Natural killer cell (primary cell): ENCODE results near the gene ATXN10. TPM values are rescaled to one million over a fixed set of nuclear protein-coding genes. Genes with fewer than 3 reads are reported as not detected.

Experiments used
- ATAC-seq, 3 donors: fragments of 150-1000 bp in 2 of 3; fragments of 200-7000 bp in 1 of 3; cut with Tn5 transposase; 1 replicate in 1 of 3; 2 replicates in 2 of 3; pipeline ENCODE4 v1.10.0; 2021; ENCODE audit warnings: mild to moderate bottlenecking in 2 of 3, moderate library complexity in 2 of 3
- DNase-seq, 2 donors: peaks; one replicate each; pipeline versions ENCODE4 v3.0.0 to v3.0.0-alpha.2; 2013 to 2021; ENCODE audit warnings: mixed read lengths in 1 of 2
- H3K27ac ChIP-seq: one replicate; pipeline ENCODE4 v1.5.1; 2013; ENCODE audit warnings: mild to moderate bottlenecking, low read length
- H3K27me3 ChIP-seq: one replicate; pipeline ENCODE4 v1.6.1; 2013; ENCODE audit warnings: low read length; ENCODE audit not compliant: control insufficient read depth, insufficient read depth
- H3K36me3 ChIP-seq: one replicate; pipeline ENCODE4 v1.6.1; 2013; ENCODE audit warnings: low read length; ENCODE audit not compliant: control insufficient read depth, insufficient read depth
- H3K4me1 ChIP-seq: one replicate; pipeline ENCODE4 v1.6.1; 2013; ENCODE audit warnings: low read length; ENCODE audit not compliant: control insufficient read depth, insufficient read depth
- H3K4me3 ChIP-seq: one replicate; pipeline ENCODE4 v1.5.1; 2013; ENCODE audit warnings: low read length
- H3K9me3 ChIP-seq: one replicate; pipeline ENCODE4 v1.6.1; 2013; ENCODE audit warnings: low read length; ENCODE audit not compliant: control insufficient read depth, insufficient read depth
- H3K27ac Mint-ChIP-seq, 2 donors: one replicate each; pipeline ENCODE4 v1.8.0; 2022; ENCODE audit warnings: mild to moderate bottlenecking in 2 of 2, mixed read lengths in 2 of 2, moderate library complexity in 1 of 2
- H3K27me3 Mint-ChIP-seq, 2 donors: one replicate each; pipeline ENCODE4 v1.8.0; 2022; ENCODE audit warnings: low read depth in 2 of 2, mixed read lengths in 2 of 2
- H3K36me3 Mint-ChIP-seq: one replicate; pipeline ENCODE4 v1.8.0; 2022; ENCODE audit warnings: mixed read lengths
- H3K4me1 Mint-ChIP-seq, 2 donors: one replicate each; pipeline ENCODE4 v1.8.0; 2022; ENCODE audit warnings: mixed read lengths in 2 of 2
- H3K4me3 Mint-ChIP-seq: one replicate; pipeline ENCODE4 v1.8.0; 2022; ENCODE audit warnings: mild to moderate bottlenecking, moderate library complexity, mixed read lengths
- H3K9me3 Mint-ChIP-seq, 2 donors: one replicate each; pipeline ENCODE4 v1.8.0; 2022; ENCODE audit warnings: mixed read lengths in 2 of 2
- WGBS: methylation state at CpG from one replicate; pipeline ENCODE4 v1.1.7; 2013; ENCODE audit warnings: missing lambda C conversion rate; ENCODE audit not compliant: insufficient coverage; 5-methylcytosine and 5-hydroxymethylcytosine counted together
- intact Hi-C: fragments of 100-400 bp; cut with micrococcal nuclease; formaldehyde crosslinking; loops from one replicate; pipeline ENCODE4 v1.14.2; 2022
- total RNA-seq, 4 donors: library from RNA; stranded (reverse); fragments of 120-200 nt in 1 of 4; gene quantifications; one replicate each; pipeline versions ENCODE4 v1.2.3 to v1.2.4, GENCODE V29; 2013 to 2022
- TF ChIP-seq, protein P1 (sequence below): fragments of 200-600 bp; IDR thresholded peaks from one replicate; pipeline ENCODE4 v1.8.0; 2022; ENCODE audit warnings: antibody characterized with exemption

The ATXN10 gene
- total RNA-seq, 3 donors from 2014 or later (not counting 1 experiment from before 2014, with no cell fraction given): 79.3 to 90.5 (median 88.8) TPM

DNA sequence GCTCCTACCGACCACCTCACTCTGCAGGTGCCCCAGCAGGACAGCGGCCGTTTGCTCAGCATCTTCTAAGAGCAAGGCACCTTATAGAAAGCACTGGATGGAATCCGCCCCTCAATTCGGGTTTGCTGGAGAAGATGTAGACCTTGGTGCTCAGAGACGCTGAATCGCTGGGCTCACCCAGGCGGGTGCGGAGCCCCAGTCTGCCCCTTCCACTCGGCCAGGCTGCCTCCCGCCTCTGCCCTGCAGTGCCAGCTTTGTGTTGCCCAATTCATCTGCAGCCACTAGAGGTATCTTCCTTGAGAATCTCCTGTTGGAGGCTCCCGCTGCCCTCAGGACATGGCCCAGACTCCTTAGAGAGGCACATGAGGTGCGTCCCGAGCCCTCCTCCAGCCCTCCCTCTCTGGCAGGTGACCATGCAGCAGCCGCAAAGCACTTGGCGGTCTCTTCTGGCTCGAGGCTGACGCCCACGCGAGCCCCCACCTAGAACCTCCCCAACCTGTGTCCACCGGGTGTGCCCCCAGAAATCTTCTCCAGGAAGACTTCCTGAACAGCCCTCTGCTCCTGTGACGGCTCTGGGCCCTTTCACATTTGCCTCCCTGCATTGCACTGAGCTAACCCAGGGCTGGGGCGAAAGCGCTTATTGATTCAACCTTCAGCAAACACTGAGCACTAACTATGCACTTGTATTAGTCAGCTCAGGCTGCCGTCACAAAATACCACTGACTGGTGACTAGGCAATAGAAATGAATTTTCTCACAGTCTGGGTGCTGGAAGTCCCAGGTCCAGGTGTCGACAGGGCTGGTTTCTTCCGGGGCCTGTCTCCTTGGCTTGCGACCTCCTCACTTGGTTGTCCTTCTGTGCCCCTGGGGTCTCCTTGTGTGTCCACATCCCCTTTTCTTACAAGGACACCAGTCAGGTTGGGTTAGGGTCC is 187.9 kb downstream of the ATXN10 start:
- H3K36me3 ChIP-seq: no peaks in the 10 kb centered on the region
- intact Hi-C loops: loop anchor here (10.0 kb wide), 1 partner anchor 285 kb away; no protein-coding TSS in a partner anchor
- H3K36me3 Mint-ChIP-seq: no peaks in the 10 kb centered on the region

DNA sequence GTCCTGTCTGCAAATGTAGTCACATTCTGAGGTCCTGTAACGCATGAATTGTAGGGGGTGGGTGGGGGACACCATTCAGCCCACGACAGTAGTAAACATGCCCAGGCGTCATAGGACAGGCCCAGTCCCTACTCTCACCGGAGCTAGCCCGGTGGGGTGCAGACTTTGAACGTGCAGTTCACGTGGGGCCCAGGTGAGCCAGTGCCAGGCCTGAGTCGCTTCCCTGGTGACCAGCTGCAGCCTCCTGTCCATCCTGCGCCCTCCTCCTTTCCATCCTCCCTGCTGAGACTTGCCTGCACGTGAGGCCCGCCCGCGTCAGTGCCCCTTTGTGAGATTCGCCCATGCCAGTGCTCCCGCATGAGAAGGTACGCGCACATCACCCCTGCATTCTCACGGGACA is 188.6 kb downstream of the ATXN10 start:
- H3K27me3 Mint-ChIP-seq: peaks cover 15 to 17% of the 10 kb centered on the region in 2 donors
- ATAC-seq: no peak
- Histone ChIP-seq H3K27me3 (peaks cover 3% of the 10 kb centered on the region), H3K9me3 (no peaks in the 10 kb centered on the region), H3K36me3 (no peaks in the 10 kb centered on the region), H3K4me3 (no peak overlapping the region), H3K27ac (no peak overlapping the region), H3K4me1 (peaks cover 8% of the 10 kb centered on the region)
- no peak overlapping the region for H3K4me3 Mint-ChIP-seq
- no peaks in the 10 kb centered on the region for H3K9me3 Mint-ChIP-seq
- TF ChIP-seq, protein P1, sequence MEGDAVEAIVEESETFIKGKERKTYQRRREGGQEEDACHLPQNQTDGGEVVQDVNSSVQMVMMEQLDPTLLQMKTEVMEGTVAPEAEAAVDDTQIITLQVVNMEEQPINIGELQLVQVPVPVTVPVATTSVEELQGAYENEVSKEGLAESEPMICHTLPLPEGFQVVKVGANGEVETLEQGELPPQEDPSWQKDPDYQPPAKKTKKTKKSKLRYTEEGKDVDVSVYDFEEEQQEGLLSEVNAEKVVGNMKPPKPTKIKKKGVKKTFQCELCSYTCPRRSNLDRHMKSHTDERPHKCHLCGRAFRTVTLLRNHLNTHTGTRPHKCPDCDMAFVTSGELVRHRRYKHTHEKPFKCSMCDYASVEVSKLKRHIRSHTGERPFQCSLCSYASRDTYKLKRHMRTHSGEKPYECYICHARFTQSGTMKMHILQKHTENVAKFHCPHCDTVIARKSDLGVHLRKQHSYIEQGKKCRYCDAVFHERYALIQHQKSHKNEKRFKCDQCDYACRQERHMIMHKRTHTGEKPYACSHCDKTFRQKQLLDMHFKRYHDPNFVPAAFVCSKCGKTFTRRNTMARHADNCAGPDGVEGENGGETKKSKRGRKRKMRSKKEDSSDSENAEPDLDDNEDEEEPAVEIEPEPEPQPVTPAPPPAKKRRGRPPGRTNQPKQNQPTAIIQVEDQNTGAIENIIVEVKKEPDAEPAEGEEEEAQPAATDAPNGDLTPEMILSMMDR: no peak
- H3K4me1 Mint-ChIP-seq: peaks cover 0 to 12% of the 10 kb centered on the region in 2 donors
- intact Hi-C loops: loop anchor here (10.0 kb wide), 1 partner anchor 285 kb away; no protein-coding TSS in a partner anchor
- H3K27ac Mint-ChIP-seq: no peak overlapping the region
- DNase-seq: no peak
- no peaks in the 10 kb centered on the region for H3K36me3 Mint-ChIP-seq
- WGBS: 96% methylated on average over 18 of the region's 18 CpGs

More for the DNA sequence above, 187.9 kb downstream of the ATXN10 start:
- Mint-ChIP-seq H3K9me3 (no peaks in the 10 kb centered on the region), H3K4me3 (no peak overlapping the region), H3K27ac (no peak overlapping the region), H3K27me3 (peaks cover 8 to 10% of the 10 kb centered on the region in 2 donors), H3K4me1 (peaks cover 0 to 9% of the 10 kb centered on the region in 2 donors)
- no peak overlapping the region for H3K4me3 ChIP-seq
- H3K27me3 ChIP-seq: no peaks in the 10 kb centered on the region
- H3K4me1 ChIP-seq: peaks cover 7% of the 10 kb centered on the region
- TF ChIP-seq, protein P1: no peak
- WGBS: 95% methylated on average over 28 of the region's 28 CpGs
- ATAC-seq (no peak), DNase-seq (no peak)
- no peak overlapping the region for H3K27ac ChIP-seq
- no peaks in the 10 kb centered on the region for H3K9me3 ChIP-seq

DNA sequence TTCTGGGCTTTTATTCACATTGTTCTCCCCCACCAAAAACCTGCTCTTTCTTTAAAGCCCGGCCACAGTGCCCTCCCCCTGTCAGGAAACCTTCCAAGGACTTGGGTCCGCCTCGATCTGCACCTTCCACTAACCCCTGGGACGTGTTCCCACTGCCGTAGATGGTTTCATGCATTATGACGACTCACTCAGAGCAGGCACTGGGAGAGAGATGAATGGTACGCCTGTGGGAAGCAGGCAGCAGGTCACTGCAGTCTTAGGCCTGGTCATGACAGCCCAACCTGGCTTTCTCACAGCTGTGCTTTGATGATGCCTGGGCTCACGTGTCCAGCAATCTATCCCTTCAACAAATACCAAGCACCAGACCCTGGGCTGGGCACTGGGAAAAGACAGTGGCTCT is 189.6 kb downstream of the ATXN10 start:
- ATAC-seq (no peak), DNase-seq (no peak)
- Mint-ChIP-seq H3K4me1 (peaks cover 0 to 12% of the 10 kb centered on the region in 2 donors), H3K36me3 (no peaks in the 10 kb centered on the region), H3K27ac (no peak overlapping the region), H3K9me3 (no peaks in the 10 kb centered on the region), H3K4me3 (no peak overlapping the region), H3K27me3 (peaks cover 19 to 22% of the 10 kb centered on the region in 2 donors)
- H3K4me3 ChIP-seq: no peak overlapping the region
- peaks cover 8% of the 10 kb centered on the region for H3K4me1 ChIP-seq
- no peak overlapping the region for H3K27ac ChIP-seq
- no peaks in the 10 kb centered on the region for H3K9me3 ChIP-seq
- 91% methylated on average over 8 of the region's 8 CpGs for WGBS
- TF ChIP-seq, protein P1: no peak
- peaks cover 5% of the 10 kb centered on the region for H3K27me3 ChIP-seq
- intact Hi-C loops: loop anchor here (10.0 kb wide), 1 partner anchor 286 kb away; no protein-coding TSS in a partner anchor
- no peaks in the 10 kb centered on the region for H3K36me3 ChIP-seq
